ENCODE measurements around the gene CHD6.
"Not testable (repeated sequence)": the region's sequence is repeated elsewhere in the genome, so short reads cannot be mapped to it uniquely, and the experiment has no call there.

The CHD6 gene

DNA sequence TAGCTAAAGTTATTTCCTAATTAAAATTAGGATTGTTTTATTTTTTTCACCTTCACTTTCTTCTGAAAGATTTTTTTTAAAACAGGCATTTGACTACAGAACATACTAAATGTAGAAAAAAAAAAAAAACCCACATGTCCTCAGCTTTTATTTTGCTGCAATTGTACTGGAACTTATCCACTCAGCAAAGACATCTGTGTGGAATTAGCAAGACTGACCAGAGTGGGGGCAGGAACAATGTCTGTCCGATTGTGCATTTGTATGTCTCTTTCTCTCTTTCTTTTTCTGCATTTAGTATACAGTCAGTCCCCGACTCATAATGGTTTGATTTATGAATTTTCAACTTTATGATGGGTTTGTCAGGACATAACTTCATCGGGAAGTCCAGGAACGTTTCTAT is 77.3 kb downstream of the CHD6 start:
- H3K4me3 ChIP-seq (ENCODE audit: low read depth, low read length) = no peak overlapping the region
- H3K4me1 ChIP-seq (ENCODE audit: control insufficient read depth, insufficient read depth, low read length, unreplicated experiment) = no peaks in the 10 kb centered on the region
- no peak overlapping the region for H2AFZ ChIP-seq (ENCODE audit: low read length, unreplicated experiment)
- peaks cover 3% of the 10 kb centered on the region for H3K79me2 ChIP-seq (ENCODE audit: control insufficient read depth, insufficient read depth, low read length, unreplicated experiment)
- peaks cover 9% of the 10 kb centered on the region for H3K36me3 ChIP-seq (ENCODE audit: insufficient read depth, low read length)
- no peaks in the 10 kb centered on the region for H3K27me3 ChIP-seq (ENCODE audit: insufficient read depth, low read length)
- no peak overlapping the region for H3K27ac ChIP-seq (ENCODE audit: low read depth, low read length)

DNA sequence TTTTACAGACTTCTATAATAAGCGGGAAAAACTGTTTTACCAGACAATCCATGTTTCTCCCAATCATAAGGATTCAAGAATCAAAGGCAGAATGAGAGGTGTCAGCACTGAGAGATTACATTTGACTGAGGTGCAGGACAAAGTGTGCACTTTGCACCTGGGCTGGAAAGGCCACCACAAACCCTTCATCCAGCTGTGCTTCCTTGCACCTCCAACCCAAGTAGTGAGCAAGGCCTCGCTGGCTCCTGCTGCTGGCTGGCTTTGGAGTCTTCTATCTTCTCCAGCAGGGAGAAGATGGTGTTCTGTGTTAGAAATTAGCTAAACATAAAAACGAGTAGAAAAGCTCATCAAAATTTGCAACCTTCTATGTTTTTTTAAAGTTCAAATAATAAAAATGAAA is 77.7 kb downstream of the CHD6 start:
- H3K4me1 ChIP-seq (ENCODE audit: control insufficient read depth, insufficient read depth, low read length, unreplicated experiment) = no peaks in the 10 kb centered on the region
- H2AFZ ChIP-seq (ENCODE audit: low read length, unreplicated experiment) = no peak overlapping the region
- no peaks in the 10 kb centered on the region for H3K27me3 ChIP-seq (ENCODE audit: insufficient read depth, low read length)
- peaks cover 9% of the 10 kb centered on the region for H3K36me3 ChIP-seq (ENCODE audit: insufficient read depth, low read length)
- peaks cover 3% of the 10 kb centered on the region for H3K79me2 ChIP-seq (ENCODE audit: control insufficient read depth, insufficient read depth, low read length, unreplicated experiment)
- no peak overlapping the region for H3K27ac ChIP-seq (ENCODE audit: low read depth, low read length)
- H3K4me3 ChIP-seq (ENCODE audit: low read depth, low read length) = no peak overlapping the region

DNA sequence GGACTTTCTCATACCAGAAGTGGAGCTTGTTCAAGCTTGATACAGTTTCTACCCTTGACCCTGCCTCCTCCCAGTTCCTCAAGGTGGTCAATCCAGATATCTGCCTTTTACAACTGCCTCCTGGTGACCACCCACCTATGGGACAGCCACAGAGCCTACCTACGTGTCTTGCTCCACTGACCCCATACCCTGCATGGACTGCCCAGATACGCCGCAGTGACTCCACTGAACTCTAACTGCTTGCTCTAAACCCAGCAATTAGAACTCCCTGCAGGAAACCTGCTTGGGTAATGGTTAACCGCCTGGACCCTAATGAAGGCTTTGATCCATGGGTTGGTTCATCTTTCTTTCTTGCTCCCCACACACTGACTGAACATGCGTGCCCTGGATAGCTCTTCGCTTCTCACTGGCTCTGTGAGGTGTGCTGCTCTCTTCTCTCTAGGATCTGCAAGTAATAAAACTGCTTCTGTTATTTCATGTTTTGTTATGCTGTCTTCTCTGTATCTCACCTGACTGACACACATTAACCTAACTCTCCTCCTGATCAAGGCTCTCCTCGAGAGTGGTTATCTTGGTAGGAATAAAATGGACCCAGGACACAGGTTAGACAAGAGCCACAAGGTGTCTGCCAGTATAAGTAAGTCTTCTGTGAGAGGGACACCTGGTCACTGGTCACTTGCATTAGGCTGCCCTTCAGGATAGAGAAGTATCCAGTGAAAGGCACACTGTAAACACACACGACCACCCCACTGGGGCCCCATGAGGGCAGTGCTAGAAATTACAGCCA is 79.2 kb downstream of the CHD6 start:
- Histone ChIP-seq H2AFZ (ENCODE audit: low read length, unreplicated experiment) (no peak overlapping the region), H3K36me3 (ENCODE audit: insufficient read depth, low read length) (peaks cover 9% of the 10 kb centered on the region), H3K79me2 (ENCODE audit: control insufficient read depth, insufficient read depth, low read length, unreplicated experiment) (no peaks in the 10 kb centered on the region), H3K4me3 (ENCODE audit: low read depth, low read length) (no peak overlapping the region), H3K27ac (ENCODE audit: low read depth, low read length) (no peak overlapping the region), H3K4me1 (ENCODE audit: control insufficient read depth, insufficient read depth, low read length, unreplicated experiment) (peaks cover 7% of the 10 kb centered on the region), H3K27me3 (ENCODE audit: insufficient read depth, low read length) (no peaks in the 10 kb centered on the region)

DNA sequence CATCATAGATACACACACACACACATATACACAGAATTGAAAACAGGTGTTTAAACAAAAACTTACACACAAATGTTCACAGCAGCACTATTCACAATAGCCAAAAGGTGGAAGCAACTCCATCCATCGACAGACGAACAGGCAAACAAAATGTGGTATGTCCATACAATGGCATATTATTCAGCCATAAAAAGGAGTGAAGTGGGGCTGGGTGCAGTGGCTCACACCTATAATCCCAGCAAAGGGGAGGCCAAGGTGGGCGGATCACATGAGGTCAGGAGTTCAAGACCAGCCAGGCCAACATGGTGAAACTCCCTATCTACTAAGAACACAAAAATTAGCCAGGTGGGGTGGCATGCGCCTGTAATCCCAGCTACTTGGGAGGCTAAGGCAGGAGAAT is 80.3 kb downstream of the CHD6 start:
- Histone ChIP-seq H3K27ac (ENCODE audit: low read depth, low read length) (no peak overlapping the region), H2AFZ (ENCODE audit: low read length, unreplicated experiment) (no peak overlapping the region), H3K27me3 (ENCODE audit: insufficient read depth, low read length) (no peaks in the 10 kb centered on the region), H3K36me3 (ENCODE audit: insufficient read depth, low read length) (peaks cover 9% of the 10 kb centered on the region), H3K4me1 (ENCODE audit: control insufficient read depth, insufficient read depth, low read length, unreplicated experiment) (peaks cover 7% of the 10 kb centered on the region), H3K4me3 (ENCODE audit: low read depth, low read length) (no peak overlapping the region), H3K79me2 (ENCODE audit: control insufficient read depth, insufficient read depth, low read length, unreplicated experiment) (no peaks in the 10 kb centered on the region)

DNA sequence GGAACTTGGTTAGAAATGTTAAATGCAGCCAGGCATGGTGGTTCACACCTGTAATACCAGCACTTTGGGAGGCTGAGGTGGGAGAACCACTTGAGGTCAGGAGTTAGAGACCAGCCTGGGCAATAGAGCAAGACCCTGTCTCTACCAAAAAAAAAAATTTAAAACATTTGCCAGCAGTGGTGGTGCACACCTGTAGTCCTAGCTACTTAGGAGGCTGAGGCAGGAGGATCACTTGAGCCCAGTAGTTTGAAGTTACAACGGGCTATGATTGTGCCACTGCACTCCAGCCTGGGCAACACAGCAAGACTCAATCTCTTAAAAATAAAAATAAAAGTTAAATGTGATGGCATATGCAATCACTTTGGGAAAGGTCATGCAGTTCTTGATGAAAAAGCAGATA is 82.6 kb downstream of the CHD6 start:
- not testable (repeated sequence) for H3K27me3 ChIP-seq (ENCODE audit: insufficient read depth, low read length); H3K27ac ChIP-seq (ENCODE audit: low read depth, low read length); H3K79me2 ChIP-seq (ENCODE audit: control insufficient read depth, insufficient read depth, low read length, unreplicated experiment); H3K4me1 ChIP-seq (ENCODE audit: control insufficient read depth, insufficient read depth, low read length, unreplicated experiment); H3K4me3 ChIP-seq (ENCODE audit: low read depth, low read length); H3K36me3 ChIP-seq (ENCODE audit: insufficient read depth, low read length); H2AFZ ChIP-seq (ENCODE audit: low read length, unreplicated experiment)

DNA sequence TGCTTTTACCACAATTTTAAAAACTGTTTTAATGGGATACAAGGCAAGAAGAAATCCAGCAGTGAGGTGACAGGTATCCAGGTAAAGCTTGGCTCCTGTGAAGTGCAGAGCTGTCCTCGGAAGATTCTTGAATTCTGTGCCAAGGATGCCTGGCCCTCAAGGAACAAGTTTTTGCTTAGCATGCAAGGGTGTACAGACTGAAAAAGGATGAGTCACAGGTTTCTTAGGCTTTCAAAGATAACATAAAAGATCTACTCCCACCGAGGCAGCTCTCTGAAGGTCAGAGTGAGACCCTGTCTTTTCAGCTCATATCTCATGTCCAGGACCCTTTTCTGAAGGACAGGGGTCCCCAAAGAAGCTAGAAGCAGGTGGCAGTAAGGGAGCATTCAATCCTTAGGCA is 83.3 kb downstream of the CHD6 start:
- no peak overlapping the region for H2AFZ ChIP-seq (ENCODE audit: low read length, unreplicated experiment)
- H3K4me3 ChIP-seq (ENCODE audit: low read depth, low read length) = no peak overlapping the region
- H3K4me1 ChIP-seq (ENCODE audit: control insufficient read depth, insufficient read depth, low read length, unreplicated experiment) = peaks cover 7% of the 10 kb centered on the region
- no peaks in the 10 kb centered on the region for H3K27me3 ChIP-seq (ENCODE audit: insufficient read depth, low read length)
- H3K79me2 ChIP-seq (ENCODE audit: control insufficient read depth, insufficient read depth, low read length, unreplicated experiment) = no peaks in the 10 kb centered on the region
- peaks cover 9% of the 10 kb centered on the region for H3K36me3 ChIP-seq (ENCODE audit: insufficient read depth, low read length)
- no peak overlapping the region for H3K27ac ChIP-seq (ENCODE audit: low read depth, low read length)

DNA sequence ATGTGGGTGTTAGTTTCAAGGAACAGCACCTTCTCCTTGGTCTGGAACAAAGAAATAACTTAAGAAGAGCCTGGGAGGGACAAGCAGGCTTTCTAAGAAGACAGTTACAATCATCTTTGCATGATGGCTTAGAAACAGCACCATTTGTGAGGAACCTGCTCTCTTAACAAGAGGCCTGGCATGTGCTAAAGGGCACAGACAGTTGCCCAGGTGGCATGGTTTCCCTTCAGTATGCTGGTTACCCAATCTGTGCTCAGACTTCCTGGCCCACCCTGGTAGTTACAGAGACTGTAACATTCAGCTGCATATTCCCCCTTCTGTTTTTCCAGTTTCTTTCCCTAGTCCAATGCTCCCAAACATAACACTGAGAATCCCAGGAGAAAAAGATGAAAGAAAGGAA is 84.0 kb downstream of the CHD6 start:
- no peaks in the 10 kb centered on the region for H3K79me2 ChIP-seq (ENCODE audit: control insufficient read depth, insufficient read depth, low read length, unreplicated experiment)
- H2AFZ ChIP-seq (ENCODE audit: low read length, unreplicated experiment) = no peak overlapping the region
- H3K4me3 ChIP-seq (ENCODE audit: low read depth, low read length) = no peak overlapping the region
- peaks cover 9% of the 10 kb centered on the region for H3K36me3 ChIP-seq (ENCODE audit: insufficient read depth, low read length)
- H3K27me3 ChIP-seq (ENCODE audit: insufficient read depth, low read length) = no peaks in the 10 kb centered on the region
- no peak overlapping the region for H3K27ac ChIP-seq (ENCODE audit: low read depth, low read length)
- H3K4me1 ChIP-seq (ENCODE audit: control insufficient read depth, insufficient read depth, low read length, unreplicated experiment) = peaks cover 7% of the 10 kb centered on the region

DNA sequence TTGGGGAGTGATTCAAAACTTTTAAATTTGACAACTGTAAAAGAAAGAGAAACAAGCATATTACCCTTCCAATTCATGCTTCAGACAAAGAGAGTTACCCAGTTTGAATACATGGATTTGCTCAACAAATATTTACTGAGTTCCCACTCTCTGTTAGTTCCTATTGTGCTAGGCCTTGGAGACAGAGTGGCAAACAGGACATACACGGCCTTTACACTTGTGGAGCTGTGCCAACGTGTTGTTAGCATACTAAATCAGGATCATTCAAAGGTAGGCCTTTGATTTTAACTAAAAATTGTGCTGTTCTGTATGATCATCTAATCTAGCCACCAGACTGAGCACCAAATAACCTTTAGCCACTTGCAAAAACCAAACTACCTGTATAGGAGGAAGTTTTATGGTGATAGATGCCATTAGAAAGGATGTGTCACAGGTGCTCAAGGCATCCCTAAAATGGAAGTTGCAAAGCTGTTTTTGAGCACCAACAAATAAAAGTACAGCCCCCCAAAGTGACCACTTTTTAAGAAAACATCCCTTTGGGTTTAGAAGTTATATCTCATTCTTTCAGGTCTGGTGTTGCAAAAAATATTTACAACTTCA is 84.5 kb downstream of the CHD6 start:
- no peak overlapping the region for H3K27ac ChIP-seq (ENCODE audit: low read depth, low read length)
- no peak overlapping the region for H3K4me3 ChIP-seq (ENCODE audit: low read depth, low read length)
- H3K4me1 ChIP-seq (ENCODE audit: control insufficient read depth, insufficient read depth, low read length, unreplicated experiment) = peaks cover 7% of the 10 kb centered on the region
- no peaks in the 10 kb centered on the region for H3K79me2 ChIP-seq (ENCODE audit: control insufficient read depth, insufficient read depth, low read length, unreplicated experiment)
- no peak overlapping the region for H2AFZ ChIP-seq (ENCODE audit: low read length, unreplicated experiment)
- H3K36me3 ChIP-seq (ENCODE audit: insufficient read depth, low read length) = peaks cover 3% of the 10 kb centered on the region
- no peaks in the 10 kb centered on the region for H3K27me3 ChIP-seq (ENCODE audit: insufficient read depth, low read length)

DNA sequence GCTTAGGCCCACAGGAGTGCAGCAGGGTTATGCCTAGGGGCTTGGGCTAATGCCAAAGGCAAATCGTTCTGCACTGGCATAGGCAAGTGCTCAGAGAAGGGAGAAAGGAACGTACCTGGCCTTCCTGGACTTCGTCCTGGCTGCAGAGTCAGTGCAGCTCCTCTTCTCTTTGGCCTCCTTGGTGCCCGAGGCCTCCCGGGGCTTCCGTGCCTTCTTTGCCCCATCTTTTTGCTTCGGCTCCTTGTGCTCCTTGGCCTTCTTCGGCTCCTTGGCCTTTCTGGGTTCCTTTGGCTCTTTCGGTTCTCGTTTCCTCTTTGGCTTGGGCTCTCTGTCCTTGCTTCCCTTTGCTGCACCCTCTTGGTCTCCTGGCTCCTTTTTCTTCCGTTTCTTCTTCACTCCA is 85.2 kb downstream of the CHD6 start:
- Histone ChIP-seq H3K4me3 (ENCODE audit: low read depth, low read length) (no peak overlapping the region), H3K27me3 (ENCODE audit: insufficient read depth, low read length) (no peaks in the 10 kb centered on the region), H3K27ac (ENCODE audit: low read depth, low read length) (no peak overlapping the region), H3K79me2 (ENCODE audit: control insufficient read depth, insufficient read depth, low read length, unreplicated experiment) (no peaks in the 10 kb centered on the region), H3K36me3 (ENCODE audit: insufficient read depth, low read length) (peaks cover 2% of the 10 kb centered on the region; the same call in 1 of the 2 replicates), H2AFZ (ENCODE audit: low read length, unreplicated experiment) (no peak overlapping the region), H3K4me1 (ENCODE audit: control insufficient read depth, insufficient read depth, low read length, unreplicated experiment) (peaks cover 7% of the 10 kb centered on the region)

DNA sequence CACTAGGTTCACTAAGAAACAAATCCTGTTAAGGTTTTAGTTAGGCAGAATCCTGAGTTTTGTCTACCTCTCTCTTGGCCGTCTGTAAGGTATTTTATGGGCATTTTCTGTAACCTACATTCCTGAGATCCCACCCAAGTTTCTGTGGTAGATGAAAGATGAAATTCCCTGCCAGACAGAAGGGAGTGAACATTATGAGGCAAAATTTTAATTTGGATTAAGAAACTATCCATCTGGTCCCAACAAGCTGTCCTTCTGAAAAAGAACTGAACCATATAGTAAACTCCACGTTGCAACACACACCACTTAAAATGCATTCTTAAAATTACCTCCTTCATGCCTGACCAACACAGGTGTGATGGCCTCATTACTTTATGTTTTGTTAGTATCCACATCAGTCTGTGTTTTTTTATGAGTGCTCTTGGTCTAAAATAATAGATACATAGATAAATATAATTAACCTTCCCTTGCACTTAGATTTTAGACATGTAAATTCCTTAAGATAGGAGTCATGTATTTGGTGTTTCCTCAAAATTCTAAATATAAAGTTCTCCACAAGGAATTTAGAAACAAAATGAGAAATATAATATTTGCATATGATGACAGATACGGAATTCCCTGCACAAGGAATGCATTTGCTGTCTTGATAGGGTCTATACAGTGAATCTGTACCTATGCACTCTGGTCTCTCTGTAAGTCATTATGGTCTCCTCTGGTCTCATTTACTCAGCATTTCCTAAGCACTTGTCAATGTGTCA is 86.5 kb downstream of the CHD6 start:
- no peak overlapping the region for H3K27ac ChIP-seq (ENCODE audit: low read depth, low read length)
- no peaks in the 10 kb centered on the region for H3K36me3 ChIP-seq (ENCODE audit: insufficient read depth, low read length)
- H3K4me3 ChIP-seq (ENCODE audit: low read depth, low read length) = no peak overlapping the region
- no peaks in the 10 kb centered on the region for H3K27me3 ChIP-seq (ENCODE audit: insufficient read depth, low read length)
- no peaks in the 10 kb centered on the region for H3K79me2 ChIP-seq (ENCODE audit: control insufficient read depth, insufficient read depth, low read length, unreplicated experiment)
- H2AFZ ChIP-seq (ENCODE audit: low read length, unreplicated experiment) = no peak overlapping the region
- H3K4me1 ChIP-seq (ENCODE audit: control insufficient read depth, insufficient read depth, low read length, unreplicated experiment) = peaks cover 7% of the 10 kb centered on the region

DNA sequence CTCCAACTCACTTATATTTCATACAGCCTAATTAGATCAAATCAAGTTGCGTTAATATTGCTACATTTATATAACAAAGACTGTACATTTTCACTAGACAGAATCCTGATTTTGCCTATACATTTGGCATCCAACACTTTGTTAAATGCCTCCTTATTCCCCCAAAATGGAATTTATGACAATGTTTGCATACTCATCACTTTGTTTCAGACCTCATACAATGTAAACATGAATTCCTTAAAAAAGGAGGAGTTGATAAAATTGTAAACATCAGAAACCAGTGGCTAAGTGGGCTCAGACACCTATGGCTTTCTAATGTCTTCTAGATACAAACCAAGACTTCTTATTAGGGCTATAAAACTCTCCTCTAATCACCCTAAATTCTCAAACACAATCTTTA is 87.3 kb downstream of the CHD6 start:
- Histone ChIP-seq H3K4me3 (ENCODE audit: low read depth, low read length) (no peak overlapping the region), H3K27ac (ENCODE audit: low read depth, low read length) (no peak overlapping the region), H2AFZ (ENCODE audit: low read length, unreplicated experiment) (no peak overlapping the region), H3K27me3 (ENCODE audit: insufficient read depth, low read length) (no peaks in the 10 kb centered on the region), H3K4me1 (ENCODE audit: control insufficient read depth, insufficient read depth, low read length, unreplicated experiment) (peaks cover 15% of the 10 kb centered on the region), H3K36me3 (ENCODE audit: insufficient read depth, low read length) (no peaks in the 10 kb centered on the region), H3K79me2 (ENCODE audit: control insufficient read depth, insufficient read depth, low read length, unreplicated experiment) (no peaks in the 10 kb centered on the region)

All from ACC112 (cell line).